Erythroblast (primary cell): ENCODE results near the gene SLC39A9.

ENCODE experiments used
- GATA1 ChIP-seq: IDR thresholded peaks from 2 replicates; pipeline ENCODE4 v1.6.1; 2011; ENCODE audit warnings: low read depth, mild to moderate bottlenecking, control low read depth, low read length, moderate library complexity
- POLR2A ChIP-seq: IDR thresholded peaks from 2 replicates; pipeline ENCODE4 v1.6.1; 2011; ENCODE audit warnings: mild to moderate bottlenecking, low read length

- no peak for TF ChIP-seq POLR2A
- no peak for TF ChIP-seq GATA1
These were observed 34.1 kb upstream of the SLC39A9 start for GRCh38 chr14:69364378-69364777.
